Endodermal cell (in vitro differentiated cells): ENCODE data around the gene ECM1. TPM values are rescaled to one million over a fixed set of nuclear protein-coding genes. Genes with fewer than 3 reads are reported as not detected.

Experiments used
- DNase-seq: peaks from one replicate; pipeline ENCODE4 v3.0.0-alpha.2; 2017
- H3K27ac ChIP-seq: 2 replicates; pipeline ENCODE4 v1.5.1; 2013; ENCODE audit warnings: mild to moderate bottlenecking, low read depth, low read length, moderate library complexity
- H3K27me3 ChIP-seq: 2 replicates; pipeline ENCODE4 v1.6.1; 2013; ENCODE audit warnings: mild to moderate bottlenecking, low read length, moderate library complexity; ENCODE audit not compliant: insufficient read depth, control insufficient read depth, poor library complexity, severe bottlenecking
- H3K36me3 ChIP-seq: 2 replicates; pipeline ENCODE4 v1.7.0; 2013; ENCODE audit warnings: mild to moderate bottlenecking, low read length, moderate library complexity; ENCODE audit not compliant: control insufficient read depth, insufficient read depth
- H3K4me1 ChIP-seq: one replicate; pipeline ENCODE4 v1.7.0; 2013; ENCODE audit warnings: low read length; ENCODE audit not compliant: control insufficient read depth, insufficient read depth
- H3K4me3 ChIP-seq: 2 replicates; pipeline ENCODE4 v1.5.1; 2013; ENCODE audit warnings: mild to moderate bottlenecking, low read length, moderate library complexity
- H3K9ac ChIP-seq: 2 replicates; pipeline ENCODE4 v1.6.1; 2013; ENCODE audit warnings: mild to moderate bottlenecking, low read length, moderate library complexity; ENCODE audit not compliant: poor library complexity, severe bottlenecking; ENCODE audit errors: extremely low read depth
- H3K9me3 ChIP-seq: 2 replicates; pipeline ENCODE4 v1.6.1; 2013; ENCODE audit warnings: mild to moderate bottlenecking, low read length, moderate library complexity; ENCODE audit not compliant: control insufficient read depth
- H3K27ac Mint-ChIP-seq: 2 replicates; pipeline ENCODE4 v1.8.0; 2020; ENCODE audit warnings: mixed read lengths
- H3K27me3 Mint-ChIP-seq: 2 replicates; pipeline ENCODE4 v1.8.0; 2021; ENCODE audit warnings: mild to moderate bottlenecking, mixed read lengths; ENCODE audit not compliant: insufficient read depth
- H3K36me3 Mint-ChIP-seq: 2 replicates; pipeline ENCODE4 v1.8.0; 2020; ENCODE audit warnings: low read depth, mixed read lengths
- H3K4me1 Mint-ChIP-seq: 2 replicates; pipeline ENCODE4 v1.8.0; 2020; ENCODE audit warnings: mixed read lengths
- H3K4me3 Mint-ChIP-seq: 2 replicates; pipeline ENCODE4 v1.8.0; 2020; ENCODE audit warnings: mild to moderate bottlenecking, moderate library complexity, mixed read lengths
- H3K9me3 Mint-ChIP-seq: 2 replicates; pipeline ENCODE4 v1.8.0; 2020; ENCODE audit warnings: mild to moderate bottlenecking, mixed read lengths
- CTCF ChIP-seq: fragments of 200-600 bp; sonication (generic); conservative IDR thresholded peaks from 2 replicates; pipeline ENCODE4 v1.5.0; 2021; ENCODE audit warnings: antibody characterized with exemption, mild to moderate bottlenecking
- WGBS, 2 experiments: methylation state at CpG; one replicate each; pipeline versions ENCODE4 v1.1.5 to v1.1.7; 2013; ENCODE audit warnings: missing lambda C conversion rate in 2 of 2, mixed read lengths in 1 of 2; ENCODE audit not compliant: insufficient coverage in 1 of 2, insufficient read length in 1 of 2; 5-methylcytosine and 5-hydroxymethylcytosine counted together
- total RNA-seq, 2 donors: library from RNA; stranded (reverse); fragmentation: NEBNext Ultra II Directional in 1 of 2; extraction: Animal tissue kit (Norgen Biotek cat#: 25700) in 1 of 2; gene quantifications; 2 replicates in 1 of 2; 3 replicates in 1 of 2; pipeline ENCODE4 v1.2.1, GENCODE V29; 2021

Gene ECM1
- total RNA-seq, 2 donors from 2014 or later, result 4.8 to 5.6 TPM

DNA sequence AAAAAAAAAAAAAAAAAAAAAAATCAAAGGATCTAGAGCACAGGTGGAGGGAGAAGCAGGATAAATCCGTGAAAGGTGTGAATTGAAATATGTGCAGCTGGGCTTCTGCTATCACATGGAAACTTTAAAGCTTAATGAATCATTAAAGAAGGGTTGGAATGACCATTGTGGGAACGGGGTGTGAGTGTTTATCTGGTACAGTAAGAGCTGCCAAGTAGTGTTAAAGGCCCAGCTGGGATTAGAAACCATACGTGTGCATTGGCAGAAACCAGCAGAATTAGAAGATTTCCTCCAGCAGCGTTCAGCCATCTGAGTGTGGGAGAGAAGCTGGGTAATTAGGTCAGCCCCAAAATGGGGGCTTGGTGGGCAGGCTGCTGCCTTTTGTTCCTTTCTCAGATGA is 21.1 kb downstream of the ECM1 start:
- 74 to 90% methylated on average over 3 to 4 of the region's 4 CpGs for WGBS, 2 experiments
- Mint-ChIP-seq H3K4me3 (no peak overlapping the region), H3K36me3 (no peaks in the 10 kb centered on the region), H3K4me1 (peaks cover 17% of the 10 kb centered on the region), H3K27me3 (no peaks in the 10 kb centered on the region), H3K27ac (no peak overlapping the region), H3K9me3 (no peaks in the 10 kb centered on the region)
- Histone ChIP-seq H3K27me3 (no peaks in the 10 kb centered on the region), H3K4me1 (no peaks in the 10 kb centered on the region), H3K9ac (no peak overlapping the region), H3K36me3 (no peaks in the 10 kb centered on the region), H3K4me3 (no peak overlapping the region), H3K9me3 (no peaks in the 10 kb centered on the region), H3K27ac (no peak overlapping the region)
- DNase-seq, result no peak
- no peak for TF ChIP-seq CTCF

GRCh38 chr1:150530491-150531159 is 22.7 kb downstream of the ECM1 start:
- Mint-ChIP-seq H3K4me3 (no peak overlapping the region), H3K27ac (no peak overlapping the region), H3K4me1 (peaks cover 17% of the 10 kb centered on the region), H3K9me3 (no peaks in the 10 kb centered on the region), H3K36me3 (no peaks in the 10 kb centered on the region), H3K27me3 (no peaks in the 10 kb centered on the region)
- WGBS, 2 experiments, result 89 to 96% methylated on average over 14 of the region's 14 CpGs
- Histone ChIP-seq H3K27me3 (no peaks in the 10 kb centered on the region), H3K4me3 (no peak overlapping the region), H3K36me3 (no peaks in the 10 kb centered on the region), H3K9me3 (no peaks in the 10 kb centered on the region), H3K27ac (no peak overlapping the region), H3K4me1 (no peaks in the 10 kb centered on the region), H3K9ac (no peak overlapping the region)
- peak; percentile 42 for DNase-seq
- TF ChIP-seq CTCF, result no peak

DNA sequence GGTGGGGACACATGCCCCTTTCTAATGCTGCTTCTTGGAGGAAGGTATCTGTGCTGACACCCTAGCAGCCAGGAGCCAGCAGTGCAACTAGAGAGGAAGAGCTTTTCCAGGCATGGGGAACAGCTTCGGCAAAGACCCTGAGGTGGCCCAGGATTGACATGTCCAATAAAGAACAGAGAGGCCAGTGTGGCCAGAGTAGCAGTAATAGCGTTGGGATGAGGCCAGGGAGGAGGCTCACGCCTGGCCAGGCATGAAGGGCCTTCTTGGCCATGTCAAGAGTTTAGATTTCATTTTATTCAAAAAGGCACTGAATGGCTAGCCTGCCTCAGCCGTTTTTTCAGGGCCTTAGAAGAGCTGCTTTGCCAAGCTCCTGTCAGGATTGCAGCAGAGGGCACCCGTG is 25.0 kb downstream of the ECM1 start:
- Mint-ChIP-seq H3K27ac (no peak overlapping the region), H3K4me3 (no peak overlapping the region), H3K9me3 (no peaks in the 10 kb centered on the region), H3K36me3 (no peaks in the 10 kb centered on the region), H3K4me1 (peaks cover 23% of the 10 kb centered on the region), H3K27me3 (no peaks in the 10 kb centered on the region)
- Histone ChIP-seq H3K27ac (no peak overlapping the region), H3K9me3 (no peaks in the 10 kb centered on the region), H3K9ac (no peak overlapping the region), H3K36me3 (no peaks in the 10 kb centered on the region), H3K4me1 (no peaks in the 10 kb centered on the region), H3K4me3 (no peak overlapping the region), H3K27me3 (no peaks in the 10 kb centered on the region)
- WGBS, 2 experiments, result 72 to 74% methylated on average over 4 to 5 of the region's 5 CpGs
- no peak for DNase-seq
- TF ChIP-seq CTCF, result no peak
